GM23338 (cell line): ENCODE measurements around the gene VTA1. TPM values are rescaled to one million over a fixed set of nuclear protein-coding genes. Genes with fewer than 3 reads are reported as not detected.

Source experiments
- ATAC-seq: fragments of 200-7000 bp; cut with Tn5 transposase; 3 replicates; pipeline ENCODE4 v1.9.1; 2020
- DNase-seq: peaks from one replicate; pipeline ENCODE4 v3.0.0-alpha.2; 2015; ENCODE audit warnings: low spot score
- H2AFZ ChIP-seq: fragments of 200-600 bp; sonication (generic); 2 replicates; pipeline ENCODE4 v1.8.0; 2016; ENCODE audit warnings: antibody characterized with exemption, mild to moderate bottlenecking, moderate library complexity
- H3F3A ChIP-seq: fragments of 200-600 bp; sonication (generic); replicated peaks from 2 replicates; pipeline ENCODE4 v1.8.0; 2017; ENCODE audit warnings: antibody characterized with exemption, mixed run types, low read depth
- H3K27ac ChIP-seq: fragments of 200-600 bp; sonication (generic); 2 replicates; pipeline ENCODE4 v1.6.1; 2016; ENCODE audit warnings: low read depth
- H3K27me3 ChIP-seq: fragments of 200-600 bp; sonication (generic); 2 replicates; pipeline ENCODE4 v1.8.0; 2016; ENCODE audit warnings: mild to moderate bottlenecking, mixed run types, moderate library complexity; ENCODE audit not compliant: insufficient read depth
- H3K36me3 ChIP-seq: fragments of 200-600 bp; sonication (generic); 2 replicates; pipeline ENCODE4 v1.8.0; 2016; ENCODE audit warnings: mild to moderate bottlenecking; ENCODE audit not compliant: insufficient read depth
- H3K4me1 ChIP-seq: fragments of 200-600 bp; sonication (generic); 2 replicates; pipeline ENCODE4 v1.8.0; 2016; ENCODE audit warnings: mild to moderate bottlenecking, moderate library complexity; ENCODE audit not compliant: insufficient read depth
- H3K4me2 ChIP-seq: fragments of 200-600 bp; sonication (generic); 2 replicates; pipeline ENCODE4 v1.7.1; 2017; ENCODE audit warnings: mixed run types
- H3K4me3 ChIP-seq: fragments of 200-600 bp; sonication (generic); 2 replicates; pipeline ENCODE4 v1.6.1; 2016; ENCODE audit warnings: mixed run types
- H3K79me2 ChIP-seq: fragments of 200-600 bp; sonication (generic); replicated peaks from 2 replicates; pipeline ENCODE4 v1.8.0; 2017; ENCODE audit warnings: mild to moderate bottlenecking; ENCODE audit not compliant: insufficient read depth
- H3K9me2 ChIP-seq: fragments of 200-600 bp; sonication (generic); 2 replicates; pipeline ENCODE4 v1.8.0; 2017; ENCODE audit not compliant: insufficient read depth
- H4K20me1 ChIP-seq: fragments of 200-600 bp; sonication (generic); replicated peaks from 2 replicates; pipeline ENCODE4 v1.8.0; 2017; ENCODE audit warnings: mild to moderate bottlenecking; ENCODE audit not compliant: insufficient read depth
- H3K27ac Mint-ChIP-seq: 2 replicates; pipeline ENCODE4 v1.8.0; 2020; ENCODE audit warnings: inconsistent platforms, mild to moderate bottlenecking, moderate library complexity, mixed read lengths
- H3K27me3 Mint-ChIP-seq: 3 replicates; pipeline ENCODE4 v1.8.0; 2022; ENCODE audit warnings: low read depth, mild to moderate bottlenecking, moderate library complexity, mixed read lengths, inconsistent platforms; ENCODE audit not compliant: insufficient read depth, poor library complexity
- H3K36me3 Mint-ChIP-seq: 3 replicates; pipeline ENCODE4 v1.8.0; 2021; ENCODE audit warnings: low read depth, mild to moderate bottlenecking, inconsistent platforms, moderate library complexity, mixed read lengths
- H3K4me1 Mint-ChIP-seq: 3 replicates; pipeline ENCODE4 v1.8.0; 2020; ENCODE audit warnings: mild to moderate bottlenecking, inconsistent platforms, mixed read lengths
- H3K4me3 Mint-ChIP-seq: 3 replicates; pipeline ENCODE4 v1.8.0; 2021; ENCODE audit warnings: moderate library complexity, mild to moderate bottlenecking, inconsistent platforms, mixed read lengths
- H3K9me3 Mint-ChIP-seq: 3 replicates; pipeline ENCODE4 v1.8.0; 2020; ENCODE audit warnings: moderate library complexity, mild to moderate bottlenecking, inconsistent platforms, mixed read lengths
- ETS1 ChIP-seq: IDR thresholded peaks from 2 replicates; pipeline ENCODE4 v1.6.1; 2016; ENCODE audit warnings: antibody characterized with exemption
- EZH2 ChIP-seq: fragments of 200-600 bp; sonication (generic); IDR thresholded peaks from one replicate; pipeline ENCODE4 v1.8.0; 2017; ENCODE audit warnings: antibody characterized with exemption, mild to moderate bottlenecking, low read depth; ENCODE audit not compliant: unreplicated experiment
- EZH2phosphoT487 ChIP-seq: fragments of 200-600 bp; sonication (generic); IDR thresholded peaks from one replicate; pipeline ENCODE4 v1.8.1; 2018; ENCODE audit warnings: antibody characterized with exemption; ENCODE audit not compliant: unreplicated experiment
- JUNB ChIP-seq: IDR thresholded peaks from one replicate; pipeline ENCODE4 v1.6.1; 2016; ENCODE audit warnings: antibody characterized with exemption; ENCODE audit not compliant: unreplicated experiment
- NANOG ChIP-seq: IDR thresholded peaks from 2 replicates; pipeline ENCODE4 v1.6.1; 2016; ENCODE audit warnings: antibody characterized with exemption, borderline replicate concordance
- POLR2AphosphoS5 ChIP-seq: IDR thresholded peaks from 2 replicates; pipeline ENCODE4 v1.6.1; 2016; ENCODE audit warnings: antibody characterized with exemption, low read depth
- REST ChIP-seq: IDR thresholded peaks from one replicate; pipeline ENCODE4 v1.6.1; 2018; ENCODE audit warnings: antibody characterized with exemption; ENCODE audit not compliant: unreplicated experiment
- STAT1 ChIP-seq: IDR thresholded peaks from one replicate; pipeline ENCODE4 v1.6.1; 2016; ENCODE audit warnings: antibody characterized with exemption; ENCODE audit not compliant: unreplicated experiment
- ZNF114 ChIP-seq: fragments of 250-450 bp; sonication (Bioruptor Pico); IDR thresholded peaks from 2 replicates; pipeline ENCODE4 v1.5.0; 2020; ENCODE audit warnings: mild to moderate bottlenecking, moderate library complexity
- polyA plus RNA-seq: library from polyadenylated mRNA; unstranded; fragments of >200 nt; fragmentation: Nextera tagmentation; extraction: Ambion mirVana; gene quantifications from 2 replicates; pipeline ENCODE4 v1.2.1, GENCODE V29; 2016
- total RNA-seq: library from RNA; depleted of rRNA; stranded (reverse); fragments of >200 nt; shearing (Covaris generic); gene quantifications from 2 replicates; pipeline ENCODE4 v1.2.3, GENCODE V29; 2014
- TF ChIP-seq, protein P1 (sequence below): fragments of 250-450 bp; sonication (Bioruptor Pico); IDR thresholded peaks from 2 replicates; pipeline ENCODE4 v1.5.0; 2020; ENCODE audit warnings: mild to moderate bottlenecking, moderate library complexity

The VTA1 gene
- total and polyA plus RNA-seq, 2 experiments from 2014 or later = 102 to 104 TPM

DNA sequence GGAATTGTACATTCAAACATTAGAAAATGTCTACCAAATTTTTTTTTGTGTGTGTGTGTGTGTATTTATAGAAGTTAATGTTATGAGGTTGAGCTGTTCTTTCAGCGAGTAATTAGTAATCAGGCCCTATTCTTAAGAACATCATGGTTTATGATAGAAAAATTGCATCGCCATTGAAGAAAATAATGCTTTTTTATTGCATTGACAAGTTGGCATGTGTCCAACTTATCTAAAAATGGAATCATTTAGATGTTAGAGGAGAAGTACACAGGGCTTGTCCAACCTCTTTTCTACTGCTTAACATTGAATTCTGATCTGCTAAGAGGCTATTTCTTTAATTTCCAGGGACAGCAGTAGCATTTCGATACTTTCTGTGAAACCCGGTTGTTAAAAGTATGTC lies 93.1 kb downstream of the VTA1 start:
- Histone ChIP-seq H3K27me3 (no peaks in the 10 kb centered on the region), H3K27ac (no peak overlapping the region), H3F3A (no peaks in the 10 kb centered on the region), H3K36me3 (no peaks in the 10 kb centered on the region), H2AFZ (no peak overlapping the region), H3K79me2 (no peaks in the 10 kb centered on the region), H3K4me1 (peaks cover 13% of the 10 kb centered on the region; the same call in 1 of the 2 replicates), H4K20me1 (no peaks in the 10 kb centered on the region), H3K4me3 (no peak overlapping the region), H3K9me2 (no peaks in the 10 kb centered on the region), H3K4me2 (no peak overlapping the region)
- Mint-ChIP-seq H3K36me3 (no peaks in the 10 kb centered on the region), H3K27ac (no peak overlapping the region), H3K4me3 (no peak overlapping the region), H3K9me3 (no peaks in the 10 kb centered on the region), H3K4me1 (peaks cover 8% of the 10 kb centered on the region), H3K27me3 (no peaks in the 10 kb centered on the region)
- ATAC-seq (no peak), DNase-seq (no peak)
- no peak for TF ChIP-seq EZH2phosphoT487
- TF ChIP-seq EZH2 = no peak
- TF ChIP-seq ETS1 = no peak
- no peak for TF ChIP-seq STAT1
- TF ChIP-seq NANOG = no peak

DNA sequence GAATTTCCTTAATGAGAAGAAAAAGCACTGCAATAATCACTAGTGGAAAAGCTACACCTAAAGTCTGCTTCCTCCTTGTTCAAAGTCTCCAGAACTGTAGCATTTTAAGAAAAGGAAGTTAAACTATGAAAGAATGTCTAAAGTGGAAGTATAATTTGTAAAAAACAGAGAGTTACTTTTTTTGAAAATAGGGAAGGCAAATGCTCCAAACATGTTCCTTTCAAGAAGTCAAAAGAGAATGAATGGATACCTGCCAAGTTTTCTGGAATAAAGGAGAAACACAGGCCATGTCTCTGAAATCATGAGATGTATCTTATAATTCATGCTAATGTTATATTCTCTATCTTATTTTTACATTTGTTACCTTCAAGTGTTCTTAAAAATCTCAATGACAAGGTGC lies 94.0 kb downstream of the VTA1 start:
- no peaks in the 10 kb centered on the region for H4K20me1 ChIP-seq
- H3K36me3 ChIP-seq = no peaks in the 10 kb centered on the region
- Mint-ChIP-seq H3K27ac (no peak overlapping the region), H3K9me3 (no peaks in the 10 kb centered on the region), H3K4me3 (no peak overlapping the region), H3K36me3 (no peaks in the 10 kb centered on the region), H3K4me1 (peaks cover 6% of the 10 kb centered on the region), H3K27me3 (no peaks in the 10 kb centered on the region)
- TF ChIP-seq STAT1 (no peak), EZH2 (no peak), REST (no peak), ZNF114 (CRISPR knock-in tag) (no peak), EZH2phosphoT487 (no peak), POLR2AphosphoS5 (no peak), JUNB (no peak), NANOG (no peak)
- TF ChIP-seq, protein P1, sequence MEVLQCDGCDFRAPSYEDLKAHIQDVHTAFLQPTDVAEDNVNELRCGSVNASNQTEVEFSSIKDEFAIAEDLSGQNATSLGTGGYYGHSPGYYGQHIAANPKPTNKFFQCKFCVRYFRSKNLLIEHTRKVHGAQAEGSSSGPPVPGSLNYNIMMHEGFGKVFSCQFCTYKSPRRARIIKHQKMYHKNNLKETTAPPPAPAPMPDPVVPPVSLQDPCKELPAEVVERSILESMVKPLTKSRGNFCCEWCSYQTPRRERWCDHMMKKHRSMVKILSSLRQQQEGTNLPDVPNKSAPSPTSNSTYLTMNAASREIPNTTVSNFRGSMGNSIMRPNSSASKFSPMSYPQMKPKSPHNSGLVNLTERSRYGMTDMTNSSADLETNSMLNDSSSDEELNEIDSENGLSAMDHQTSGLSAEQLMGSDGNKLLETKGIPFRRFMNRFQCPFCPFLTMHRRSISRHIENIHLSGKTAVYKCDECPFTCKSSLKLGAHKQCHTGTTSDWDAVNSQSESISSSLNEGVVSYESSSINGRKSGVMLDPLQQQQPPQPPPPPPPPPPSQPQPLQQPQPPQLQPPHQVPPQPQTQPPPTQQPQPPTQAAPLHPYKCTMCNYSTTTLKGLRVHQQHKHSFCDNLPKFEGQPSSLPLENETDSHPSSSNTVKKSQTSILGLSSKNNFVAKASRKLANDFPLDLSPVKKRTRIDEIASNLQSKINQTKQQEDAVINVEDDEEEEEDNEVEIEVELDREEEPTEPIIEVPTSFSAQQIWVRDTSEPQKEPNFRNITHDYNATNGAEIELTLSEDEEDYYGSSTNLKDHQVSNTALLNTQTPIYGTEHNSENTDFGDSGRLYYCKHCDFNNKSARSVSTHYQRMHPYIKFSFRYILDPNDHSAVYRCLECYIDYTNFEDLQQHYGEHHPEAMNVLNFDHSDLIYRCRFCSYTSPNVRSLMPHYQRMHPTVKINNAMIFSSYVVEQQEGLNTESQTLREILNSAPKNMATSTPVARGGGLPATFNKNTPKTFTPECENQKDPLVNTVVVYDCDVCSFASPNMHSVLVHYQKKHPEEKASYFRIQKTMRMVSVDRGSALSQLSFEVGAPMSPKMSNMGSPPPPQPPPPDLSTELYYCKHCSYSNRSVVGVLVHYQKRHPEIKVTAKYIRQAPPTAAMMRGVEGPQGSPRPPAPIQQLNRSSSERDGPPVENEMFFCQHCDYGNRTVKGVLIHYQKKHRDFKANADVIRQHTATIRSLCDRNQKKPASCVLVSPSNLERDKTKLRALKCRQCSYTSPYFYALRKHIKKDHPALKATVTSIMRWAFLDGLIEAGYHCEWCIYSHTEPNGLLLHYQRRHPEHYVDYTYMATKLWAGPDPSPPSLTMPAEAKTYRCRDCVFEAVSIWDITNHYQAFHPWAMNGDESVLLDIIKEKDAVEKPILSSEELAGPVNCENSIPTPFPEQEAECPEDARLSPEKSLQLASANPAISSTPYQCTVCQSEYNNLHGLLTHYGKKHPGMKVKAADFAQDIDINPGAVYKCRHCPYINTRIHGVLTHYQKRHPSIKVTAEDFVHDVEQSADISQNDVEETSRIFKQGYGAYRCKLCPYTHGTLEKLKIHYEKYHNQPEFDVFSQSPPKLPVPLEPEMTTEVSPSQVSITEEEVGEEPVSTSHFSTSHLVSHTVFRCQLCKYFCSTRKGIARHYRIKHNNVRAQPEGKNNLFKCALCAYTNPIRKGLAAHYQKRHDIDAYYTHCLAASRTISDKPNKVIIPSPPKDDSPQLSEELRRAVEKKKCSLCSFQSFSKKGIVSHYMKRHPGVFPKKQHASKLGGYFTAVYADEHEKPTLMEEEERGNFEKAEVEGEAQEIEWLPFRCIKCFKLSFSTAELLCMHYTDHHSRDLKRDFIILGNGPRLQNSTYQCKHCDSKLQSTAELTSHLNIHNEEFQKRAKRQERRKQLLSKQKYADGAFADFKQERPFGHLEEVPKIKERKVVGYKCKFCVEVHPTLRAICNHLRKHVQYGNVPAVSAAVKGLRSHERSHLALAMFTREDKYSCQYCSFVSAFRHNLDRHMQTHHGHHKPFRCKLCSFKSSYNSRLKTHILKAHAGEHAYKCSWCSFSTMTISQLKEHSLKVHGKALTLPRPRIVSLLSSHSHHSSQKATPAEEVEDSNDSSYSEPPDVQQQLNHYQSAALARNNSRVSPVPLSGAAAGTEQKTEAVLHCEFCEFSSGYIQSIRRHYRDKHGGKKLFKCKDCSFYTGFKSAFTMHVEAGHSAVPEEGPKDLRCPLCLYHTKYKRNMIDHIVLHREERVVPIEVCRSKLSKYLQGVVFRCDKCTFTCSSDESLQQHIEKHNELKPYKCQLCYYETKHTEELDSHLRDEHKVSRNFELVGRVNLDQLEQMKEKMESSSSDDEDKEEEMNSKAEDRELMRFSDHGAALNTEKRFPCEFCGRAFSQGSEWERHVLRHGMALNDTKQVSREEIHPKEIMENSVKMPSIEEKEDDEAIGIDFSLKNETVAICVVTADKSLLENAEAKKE (CRISPR knock-in tag) = no peak
- peaks cover 13% of the 10 kb centered on the region; the same call in 1 of the 2 replicates for H3K4me1 ChIP-seq
- H3K4me3 ChIP-seq = no peak overlapping the region
- DNase-seq (no peak), ATAC-seq (no peak)
- no peak overlapping the region for H2AFZ ChIP-seq
- no peak overlapping the region for H3K27ac ChIP-seq
- no peaks in the 10 kb centered on the region for H3K27me3 ChIP-seq
- no peak overlapping the region for H3K4me2 ChIP-seq
- no peaks in the 10 kb centered on the region for H3F3A ChIP-seq
- H3K9me2 ChIP-seq = no peaks in the 10 kb centered on the region
- no peaks in the 10 kb centered on the region for H3K79me2 ChIP-seq
